T-helper 22 cell (primary cell): ENCODE measurements around the gene HSF2BP.
"Not testable (repeated sequence)": the region's sequence is repeated elsewhere in the genome, so short reads cannot be mapped to it uniquely, and the experiment has no call there.

Experiments used
- DNase-seq: peaks from one replicate; pipeline ENCODE4 v3.0.0-alpha.2; 2020; ENCODE audit warnings: low read depth

HSF2BP gene

DNA sequence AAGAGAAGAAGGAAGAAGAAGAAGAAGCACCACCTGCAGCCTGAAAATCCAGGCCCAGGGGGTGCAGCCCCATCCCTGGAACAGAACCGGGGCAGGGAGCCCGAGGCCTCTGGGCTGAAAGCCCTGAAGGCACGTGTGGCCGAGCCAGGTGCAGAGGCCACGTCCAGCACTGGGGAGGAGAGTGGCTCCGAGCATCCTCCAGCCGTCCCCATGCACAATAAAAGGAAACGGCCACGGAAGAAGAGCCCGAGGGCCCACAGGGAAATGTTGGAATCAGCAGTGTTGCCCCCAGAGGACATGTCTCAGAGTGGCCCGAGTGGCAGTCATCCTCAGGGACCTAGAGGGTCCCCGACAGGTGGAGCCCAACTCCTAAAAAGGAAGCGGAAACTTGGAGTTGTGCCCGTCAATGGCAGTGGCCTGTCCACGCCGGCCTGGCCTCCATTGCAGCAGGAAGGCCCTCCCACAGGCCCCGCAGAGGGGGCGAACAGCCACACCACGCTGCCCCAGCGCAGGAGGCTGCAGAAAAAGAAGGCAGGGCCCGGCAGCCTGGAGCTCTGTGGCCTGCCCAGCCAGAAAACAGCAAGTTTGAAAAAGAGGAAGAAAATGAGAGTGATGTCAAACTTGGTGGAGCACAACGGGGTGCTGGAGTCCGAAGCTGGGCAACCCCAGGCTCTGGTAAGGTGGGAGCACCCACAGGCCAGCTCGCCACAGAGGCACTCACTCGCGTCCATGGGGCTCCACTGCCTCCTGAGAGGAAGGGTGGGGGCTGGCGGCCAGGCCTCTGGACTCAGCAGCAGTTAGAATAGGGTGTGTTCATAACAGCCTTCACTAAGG lies 28.5 kb upstream of the HSF2BP start:
- no peak for DNase-seq

DNA sequence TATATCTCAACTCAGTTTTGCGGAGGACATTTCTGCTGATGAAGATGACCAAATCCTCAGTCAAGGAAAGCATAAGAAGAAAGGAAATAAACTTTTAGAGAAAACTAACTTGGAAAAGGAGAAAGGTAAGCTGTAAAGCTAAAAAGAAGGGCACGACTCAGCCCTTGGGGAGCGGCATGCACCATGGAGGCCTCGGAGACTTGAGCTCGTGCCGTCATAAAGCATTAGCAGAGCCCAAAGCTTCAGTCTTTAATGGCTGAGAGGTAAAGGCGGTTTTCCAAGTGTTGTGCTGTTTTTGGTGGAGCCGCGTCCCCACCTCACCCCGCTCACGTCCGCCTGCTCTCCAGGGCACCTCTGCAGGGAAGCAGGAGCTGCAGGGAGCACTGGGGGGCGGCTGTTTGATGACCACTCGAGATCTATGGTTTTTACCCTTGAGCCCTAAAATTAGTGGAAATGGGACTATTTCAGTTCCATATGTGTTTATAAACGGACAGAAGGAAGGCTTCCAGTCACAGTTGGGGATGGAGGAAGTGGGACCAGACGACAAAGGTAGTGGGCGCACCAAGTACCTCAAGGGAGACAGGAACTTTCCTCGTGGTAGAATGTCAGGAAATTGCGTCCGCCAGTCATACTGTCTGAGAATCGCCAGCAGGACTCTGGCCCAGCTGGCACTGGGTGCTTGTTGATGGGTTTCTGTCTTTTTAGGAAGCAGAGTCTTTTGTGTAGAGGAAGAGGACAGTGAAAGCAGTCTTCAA lies 27.7 kb upstream of the HSF2BP start:
- DNase-seq, result no peak

- DNase-seq, result no peak
Measured at GRCh38 chr21:43684424-43684823, 25.1 kb upstream of the HSF2BP start.

DNA sequence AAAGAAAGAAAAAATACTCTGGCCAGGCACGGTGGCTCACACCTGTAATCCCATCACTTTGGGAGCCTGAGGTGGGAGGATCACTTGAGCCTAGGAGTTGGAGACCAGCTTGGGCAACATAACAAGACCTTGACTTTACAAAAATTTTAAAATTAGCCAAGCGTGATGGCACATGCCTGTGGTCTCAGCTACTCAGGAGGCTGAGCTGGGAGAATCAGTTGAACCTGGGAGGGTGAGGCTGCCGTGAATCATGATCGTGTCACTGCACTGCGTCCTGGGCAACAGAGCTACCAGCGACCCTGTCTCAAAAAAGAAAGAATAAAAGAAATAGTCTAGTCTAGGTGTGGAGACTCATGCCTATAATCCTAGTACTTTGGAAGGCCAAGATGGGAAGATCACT lies 22.4 kb upstream of the HSF2BP start:
- no peak for DNase-seq

DNA sequence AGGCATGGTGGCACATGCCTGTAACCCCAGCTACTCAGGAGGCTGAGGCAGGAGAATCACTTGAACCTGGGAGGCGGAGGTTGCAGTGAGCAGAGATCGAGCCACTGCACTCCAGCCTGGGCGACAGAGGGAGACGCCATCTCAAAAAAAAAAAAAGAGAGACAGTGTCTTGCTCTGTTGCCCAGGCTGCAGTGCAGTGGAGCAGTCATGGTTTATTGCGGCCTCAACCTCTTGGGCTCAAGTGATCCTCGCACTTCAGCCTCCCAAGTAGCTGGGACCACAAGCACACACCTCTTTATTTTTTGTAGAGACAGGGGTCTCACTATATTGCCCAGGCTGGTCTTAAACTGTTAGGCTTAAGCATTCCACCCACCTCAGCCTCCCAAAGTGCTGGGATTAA lies 21.1 kb upstream of the HSF2BP start:
- not testable (repeated sequence) for DNase-seq

DNA sequence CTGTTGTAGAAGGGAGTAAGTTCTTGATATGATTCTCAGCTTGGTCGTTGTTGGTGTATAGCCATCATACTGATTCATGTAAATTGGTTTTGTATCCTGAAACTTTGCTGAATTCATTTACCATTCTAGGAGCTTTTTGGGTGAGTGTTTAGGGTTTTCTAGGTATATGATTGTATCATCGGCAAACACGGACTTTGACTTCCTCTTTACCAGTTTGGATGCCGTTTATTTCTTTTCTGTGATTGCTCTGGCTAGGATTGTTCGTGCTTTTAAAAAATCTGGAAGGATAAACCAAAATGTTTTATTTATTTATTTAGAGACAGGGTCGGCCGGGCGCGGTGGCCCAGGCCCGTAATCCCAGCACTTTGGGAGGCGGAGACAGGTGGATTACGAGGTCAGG lies 20.7 kb upstream of the HSF2BP start:
- no peak for DNase-seq

DNA sequence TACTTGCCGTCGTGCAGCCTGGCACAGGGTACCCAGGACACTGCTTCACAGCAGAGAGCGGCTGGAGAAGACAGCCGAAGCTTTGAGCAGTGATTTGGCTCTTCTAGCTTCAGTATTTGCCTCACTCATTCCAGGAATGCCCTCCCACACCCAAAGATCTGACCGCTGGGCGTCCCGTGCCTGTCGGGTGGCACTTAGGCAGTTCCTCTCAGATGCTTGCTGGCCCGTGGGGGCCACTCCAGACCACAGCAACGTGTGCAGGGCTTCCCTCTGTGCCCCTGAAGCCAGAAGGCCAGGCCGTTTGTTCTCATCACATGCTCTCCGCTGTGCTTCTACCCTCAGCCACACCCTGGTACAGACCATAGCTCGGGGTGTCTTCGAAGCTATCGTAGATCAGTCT lies 17.1 kb upstream of the HSF2BP start:
- DNase-seq, result no peak

DNA sequence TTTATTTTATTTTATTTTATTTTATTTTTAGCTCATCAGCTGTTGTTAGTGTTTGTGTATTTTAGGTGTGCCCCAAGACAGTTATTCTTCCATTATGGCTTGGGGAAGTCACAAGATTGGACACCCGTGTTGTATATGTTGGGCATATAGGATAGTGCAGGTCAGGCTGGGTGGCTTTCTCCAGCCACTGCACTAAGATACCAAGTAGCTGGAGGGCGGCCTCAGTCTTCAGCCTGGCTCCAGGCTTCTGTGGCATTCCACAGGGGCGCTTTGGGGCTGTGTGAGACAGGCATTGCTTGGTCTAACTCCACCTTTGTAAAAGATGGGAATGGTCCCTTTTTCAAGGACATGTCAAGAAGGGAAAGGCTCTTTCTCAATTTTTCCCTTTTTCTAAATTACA lies 16.6 kb upstream of the HSF2BP start:
- DNase-seq, result no peak

DNA sequence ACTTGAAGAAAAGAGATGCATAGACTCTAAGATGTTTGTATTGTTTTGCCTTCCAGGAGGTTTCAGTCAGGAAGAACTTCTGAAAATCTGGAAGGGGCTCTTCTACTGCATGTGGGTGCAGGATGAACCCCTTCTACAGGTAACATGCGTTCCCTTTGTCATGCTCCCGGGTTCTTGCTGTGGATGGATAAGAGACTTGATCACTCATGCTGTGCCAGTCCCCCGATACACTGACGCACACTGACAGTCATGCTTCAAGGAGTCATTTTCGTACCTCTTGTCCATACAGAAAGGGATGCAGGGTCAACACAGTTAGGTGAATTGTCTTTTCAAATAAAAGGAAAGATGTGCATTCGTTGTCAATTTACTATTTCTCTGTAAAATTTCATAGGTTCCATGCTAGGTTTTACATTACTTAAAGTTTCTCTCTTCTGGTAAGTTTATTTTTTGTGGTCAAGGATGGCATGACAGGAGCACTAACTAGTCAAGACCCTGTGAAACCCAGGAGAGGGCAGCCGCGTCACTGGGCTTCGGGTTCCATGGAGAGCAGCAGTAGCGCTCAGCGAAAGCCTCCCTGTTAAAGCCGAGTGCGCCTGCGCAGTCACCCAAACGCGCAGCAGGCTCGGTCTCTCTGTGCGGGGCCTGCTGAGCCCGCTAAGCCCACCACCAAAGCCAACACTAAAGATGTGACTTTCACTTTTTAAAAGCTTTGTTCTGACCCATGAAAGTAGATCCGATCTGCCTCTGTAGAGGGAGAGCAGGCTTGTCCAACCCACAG lies 10.7 kb upstream of the HSF2BP start:
- no peak for DNase-seq

DNA sequence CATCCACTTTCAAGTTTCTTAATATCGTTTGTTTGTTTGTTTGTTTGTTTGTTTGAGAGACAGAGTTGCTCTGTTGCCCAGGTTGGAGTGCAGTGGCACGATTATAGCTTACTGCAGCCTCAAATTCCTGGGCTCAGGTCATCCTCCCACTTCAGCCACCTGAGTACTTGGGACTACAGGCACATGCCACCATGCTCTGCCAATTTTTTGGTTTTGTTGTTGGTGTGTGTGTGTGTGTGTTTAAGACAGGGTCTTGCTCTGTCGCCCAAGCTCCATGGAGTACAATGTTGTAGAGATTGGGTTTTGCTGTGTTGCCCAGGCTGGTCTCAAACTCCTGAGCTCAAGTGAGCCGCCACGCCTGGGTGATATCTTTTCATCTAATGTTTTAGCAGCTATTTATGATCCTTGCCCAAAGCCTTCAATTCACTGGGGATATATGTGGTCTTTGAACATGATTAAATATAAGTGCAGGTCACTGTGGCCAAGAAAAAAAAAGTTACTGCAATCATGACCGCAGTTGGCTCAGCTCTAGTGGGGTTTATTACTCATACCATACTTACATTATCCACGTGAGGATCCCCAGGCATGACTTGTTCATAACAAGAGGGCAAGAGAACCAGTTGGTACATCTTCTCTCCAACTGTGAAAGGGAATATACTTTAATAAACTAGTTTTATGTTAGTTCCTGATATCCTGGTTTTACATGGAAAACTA lies 8.1 kb upstream of the HSF2BP start:
- no peak for DNase-seq

- DNase-seq, result no peak
Measured at GRCh38 chr21:43665879-43666278, 6.6 kb upstream of the HSF2BP start.

DNA sequence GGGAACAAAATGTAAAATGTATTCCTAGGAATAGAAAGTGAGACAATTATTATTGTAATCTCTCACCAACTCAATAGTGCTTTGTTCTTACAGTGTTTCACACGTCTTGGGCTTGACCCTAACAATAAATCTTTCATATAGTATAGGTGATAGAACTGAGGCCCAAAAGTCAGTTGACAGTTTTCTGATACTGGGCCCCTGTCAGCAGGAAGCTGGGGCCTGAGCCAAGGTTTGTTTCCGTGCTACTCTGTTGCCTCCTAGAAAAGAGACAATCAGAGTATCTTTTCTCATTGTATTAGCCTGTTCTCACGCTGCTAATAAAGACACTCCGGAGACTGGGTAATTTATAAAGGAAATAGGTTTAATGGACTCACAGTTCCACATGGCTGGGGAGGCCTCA lies 5.1 kb upstream of the HSF2BP start:
- DNase-seq, result no peak

DNA sequence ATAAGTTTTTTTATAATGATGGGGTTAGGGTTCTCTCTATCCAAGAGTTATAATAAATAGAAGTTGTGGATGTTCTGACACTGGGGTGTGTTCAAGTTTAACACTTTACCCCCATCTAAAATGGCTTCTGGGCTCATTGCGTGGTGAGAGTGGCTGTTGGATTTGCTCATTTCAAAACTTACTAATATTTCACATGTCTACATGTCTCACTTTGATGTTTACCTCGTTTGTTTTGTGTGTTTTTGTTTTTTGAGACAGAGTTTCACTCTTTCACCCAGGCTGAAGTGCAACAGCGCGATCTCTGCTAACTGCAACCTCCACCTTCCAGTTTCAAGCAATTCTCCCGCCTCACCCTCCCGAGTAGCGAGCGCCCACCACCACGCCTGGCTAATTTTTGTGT lies 3.7 kb upstream of the HSF2BP start:
- no peak for DNase-seq

- no peak for DNase-seq
Measured at GRCh38 chr21:43662286-43662685, 3.0 kb upstream of the HSF2BP start.

DNA sequence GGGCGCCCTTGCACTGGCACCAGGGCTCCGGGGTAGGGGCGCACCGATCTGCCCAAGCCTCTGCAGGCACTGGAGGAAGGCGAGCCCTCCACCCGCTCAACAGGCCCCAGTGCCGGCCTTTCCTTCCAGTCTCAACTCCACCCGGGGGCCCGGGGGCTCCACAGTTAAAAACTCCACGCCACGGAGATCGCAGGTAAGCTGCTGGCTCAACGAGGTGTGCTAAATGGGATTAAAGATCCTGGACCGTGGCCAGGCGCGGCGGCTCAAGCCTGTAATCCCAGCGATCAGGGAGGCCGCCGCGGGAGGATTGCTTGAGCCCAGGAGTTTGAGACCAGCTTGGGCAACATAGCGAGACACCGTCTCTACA lies 536 bp downstream of the HSF2BP start:
- DNase-seq, result no peak

DNA sequence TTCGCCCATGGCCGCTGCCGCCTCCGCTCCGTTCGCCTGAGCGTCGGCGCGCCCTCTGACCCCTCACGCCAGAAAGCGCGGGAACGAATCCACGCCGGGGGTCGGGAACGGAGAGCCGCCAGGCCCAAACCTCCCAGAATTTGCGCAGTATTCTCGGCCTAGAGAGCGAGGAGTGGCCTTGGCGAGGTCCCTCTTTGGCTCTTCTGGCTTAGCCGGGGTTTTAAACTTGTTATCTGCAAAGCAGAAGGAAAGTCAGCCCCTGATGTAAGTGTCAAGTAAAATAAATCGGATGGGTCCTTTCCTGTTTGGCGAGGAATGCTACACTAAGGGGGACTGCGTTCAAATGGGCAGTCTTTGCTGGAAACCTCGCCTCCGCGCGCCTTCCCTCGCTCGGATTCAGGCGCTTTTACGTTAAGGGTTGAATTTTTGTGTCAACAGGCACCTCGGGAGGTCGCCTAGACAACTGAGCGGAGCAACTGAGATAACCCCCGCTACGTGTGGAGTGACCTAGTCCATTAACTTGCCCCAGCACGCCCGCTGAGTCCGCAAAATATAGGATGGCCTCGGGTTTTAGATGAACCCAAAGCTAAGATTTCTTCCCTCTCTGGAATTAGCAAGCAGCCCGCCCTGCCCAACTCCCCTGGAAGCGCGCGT lies 1.1 kb downstream of the HSF2BP start:
- DNase-seq, result no peak

DNA sequence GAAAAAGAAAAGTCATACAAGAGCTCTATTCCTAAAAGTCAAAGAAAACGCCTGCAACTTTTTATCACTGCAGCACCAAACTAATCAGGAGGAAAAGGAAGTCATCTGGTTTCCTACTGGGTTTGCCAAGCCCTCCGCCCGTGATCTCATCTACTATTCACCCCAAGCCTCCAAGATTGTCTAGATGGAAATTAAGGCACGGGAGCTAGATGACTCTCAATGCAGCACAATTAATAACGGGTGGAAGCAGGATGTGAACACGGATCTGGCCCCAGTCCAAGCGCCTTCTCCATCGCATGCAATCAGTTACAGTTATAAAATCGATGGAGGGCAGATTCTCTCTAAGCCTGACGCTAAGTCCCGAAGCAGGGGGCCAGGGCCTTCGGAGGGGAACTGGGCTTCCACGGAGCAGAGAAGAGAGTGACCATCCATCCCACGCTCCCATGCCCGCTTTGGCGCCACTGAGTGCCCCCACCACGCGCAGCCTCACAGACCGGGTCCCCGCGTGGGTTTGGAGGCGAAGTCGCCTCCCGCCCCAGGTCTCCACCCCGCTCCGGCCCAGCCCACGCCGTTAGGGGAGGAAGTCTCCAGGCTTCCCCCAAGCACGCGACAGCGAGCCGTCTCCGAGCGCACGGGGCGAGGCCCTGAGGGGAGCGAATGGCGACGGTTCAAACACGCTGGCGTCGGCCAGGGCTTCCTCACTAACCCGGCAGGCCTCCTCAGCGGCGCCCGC lies 1.8 kb downstream of the HSF2BP start:
- DNase-seq, result no peak

DNA sequence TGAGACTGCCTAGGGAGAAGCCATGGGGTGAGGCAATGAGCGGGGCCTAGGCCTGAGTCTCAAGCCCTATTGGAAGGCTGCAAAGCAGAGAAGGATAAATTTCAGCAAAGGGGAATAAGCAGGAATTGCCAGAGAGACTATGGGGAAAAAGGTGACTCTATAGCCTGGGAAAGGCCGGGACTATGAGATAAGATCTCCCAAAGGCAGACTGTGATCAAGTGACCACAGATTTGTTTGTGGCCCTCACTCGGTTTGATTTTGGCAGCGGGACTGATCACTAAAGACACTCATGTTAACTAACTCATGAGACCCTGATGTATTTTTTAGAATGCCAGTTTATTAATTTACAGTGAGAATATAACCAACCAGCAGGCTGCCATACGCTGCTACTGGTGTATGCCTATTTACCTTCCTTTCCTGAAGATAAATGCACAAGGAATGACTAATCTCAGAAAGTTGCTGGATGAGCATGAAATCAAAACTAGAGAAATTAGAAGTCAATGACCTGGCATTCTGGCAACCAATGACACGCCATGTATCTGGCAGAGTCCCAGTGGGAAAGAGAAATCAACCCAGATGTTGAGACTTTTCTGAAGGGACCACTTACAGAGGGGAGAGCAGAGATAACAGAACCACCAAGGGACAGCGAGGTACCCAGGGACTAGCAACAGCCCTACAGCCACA lies 4.3 kb downstream of the HSF2BP start:
- no peak for DNase-seq

DNA sequence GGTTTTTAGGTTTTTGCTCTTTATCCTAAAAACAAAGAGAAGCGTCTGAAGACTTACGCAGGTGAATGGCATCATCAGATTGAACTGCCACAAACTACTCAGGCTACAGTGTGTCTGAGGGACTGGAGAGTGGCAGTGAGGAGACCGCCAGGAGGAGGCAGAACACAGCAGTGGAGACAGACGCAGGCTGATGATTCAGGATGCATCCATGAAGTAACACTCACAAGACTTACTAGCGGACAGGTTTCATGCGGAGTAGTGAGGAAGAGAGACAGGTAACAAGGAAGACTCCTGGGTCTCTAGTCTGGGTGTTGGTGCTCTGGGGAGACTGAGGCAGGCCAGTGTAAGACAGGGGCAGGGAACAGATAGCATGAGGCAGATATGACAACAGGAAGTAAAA lies 5.7 kb downstream of the HSF2BP start:
- DNase-seq, result no peak

- DNase-seq, result no peak
Measured at GRCh38 chr21:43652616-43653015, 6.7 kb downstream of the HSF2BP start.
